Measurements from ENCODE around the gene SMPD2.

The SMPD2 gene

DNA sequence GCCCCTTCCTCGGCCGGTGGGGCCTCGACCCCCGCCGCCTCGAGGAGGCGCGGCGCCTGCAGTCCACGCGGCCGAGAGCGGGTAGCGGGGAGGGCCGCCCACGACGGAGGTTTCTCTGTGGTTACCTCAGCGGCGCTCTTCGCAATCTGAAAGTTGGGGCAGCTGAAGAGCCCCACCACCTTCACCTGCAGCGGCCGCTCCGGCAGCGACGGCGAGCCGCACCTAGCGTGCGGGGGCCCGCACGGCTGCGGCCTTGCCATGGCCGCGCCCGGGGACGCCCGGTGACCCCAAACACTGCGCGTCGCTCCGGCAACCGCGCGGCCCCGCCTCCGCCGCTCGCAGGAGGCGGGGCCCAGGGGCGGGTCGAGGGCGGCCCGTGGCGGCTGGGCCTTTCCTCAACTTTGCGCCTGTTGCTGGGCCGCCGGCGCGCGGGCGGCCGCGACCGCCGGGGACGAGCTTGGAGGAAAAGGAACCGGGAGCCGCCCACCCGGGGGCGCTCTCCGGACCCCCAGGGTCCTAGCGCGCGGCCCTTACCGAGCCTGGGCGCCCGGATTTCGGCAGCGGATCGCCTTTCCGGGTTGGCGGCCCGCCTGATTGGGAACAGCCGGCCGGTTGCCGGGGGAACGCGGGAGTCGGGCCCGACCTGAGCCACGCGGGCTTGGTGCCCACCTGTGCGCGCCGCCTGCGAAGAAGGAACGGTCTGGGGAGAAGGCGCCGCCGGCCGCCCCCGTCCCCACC lies at the start of gene SMPD2, which contains the start of gene PPIL6 (continued):
- TF ChIP-seq ZNF184 (tag by site-specific recombination; IDR thresholded peaks at IDR 0.05): peak; percentile 65; the same call in 1 of the 2 replicates
- peak; percentile 90 for TF ChIP-seq KLF10 (tag by site-specific recombination; IDR thresholded peaks at IDR 0.05)
- TF ChIP-seq ZNF266 (tag by site-specific recombination; IDR thresholded peaks at IDR 0.05; ENCODE audit: low read depth): no peak
- TF ChIP-seq ZNF558 (tag by site-specific recombination; IDR thresholded peaks at IDR 0.05): no peak
- no peak for TF ChIP-seq ZNF214 (tag by site-specific recombination; IDR thresholded peaks at IDR 0.05; ENCODE audit: borderline replicate concordance)
- no peak for TF ChIP-seq ZNF426 (tag by site-specific recombination; IDR thresholded peaks at IDR 0.05)
- TF ChIP-seq ZNF335 (tag by site-specific recombination; conservative IDR thresholded peaks at IDR 0.05): peak; percentile 92
- TF ChIP-seq INSM2 (tag by site-specific recombination; IDR thresholded peaks at IDR 0.05): no peak
- no peak for TF ChIP-seq ZNF404 (tag by site-specific recombination; IDR thresholded peaks at IDR 0.05)

- Histone ChIP-seq H3K4me1 (ENCODE audit: control insufficient read depth, insufficient read depth, low read length) (no peaks in the 10 kb centered on the region), H3K27ac (ENCODE audit: extremely low read depth, low read depth, low read length) (no peak overlapping the region), H3K36me3 (ENCODE audit: control insufficient read depth in 2 of 2, insufficient read depth in 1 of 2, low read length in 2 of 2) (no peaks in the 10 kb centered on the region), H3K4me3 (ENCODE audit: low read depth, low read length) (no peak overlapping the region), H3K9me3 (ENCODE audit: control insufficient read depth, insufficient read depth, low read depth, low read length) (no peaks in the 10 kb centered on the region)
- peak; percentile 61; the same call in 1 of the 2 replicates for TF ChIP-seq ZNF121 (tag by site-specific recombination; IDR thresholded peaks at IDR 0.05)
- no peak for TF ChIP-seq HOXD13 (CRISPR knock-in tag; IDR thresholded peaks at IDR 0.05; ENCODE audit: borderline replicate concordance)
- CTCF ChIA-PET: interaction anchor here (0.6 to 4.5 kb wide), 6 partner anchors 10 to 206 kb away, joined by 3 to 32 read pairs (median 4); partner anchors contain the start of gene CD164
- POLR2A ChIA-PET: interaction anchor here (2.5 kb wide), 1 partner anchor 11 kb away, joined by 11 read pairs; the partner anchor contains the start of gene CD164
Measured at GRCh38 chr6:109393157-109393885, 47.2 kb upstream of the SMPD2 start.

- POLR2A ChIA-PET: interaction anchor here (0.5 to 1.2 kb wide), 2 partner anchors 9 to 11 kb away, joined by 3 to 5 read pairs; partner anchors contain the start of gene CD164
- no peak overlapping the region for H3K4me3 ChIP-seq (ENCODE audit: low read depth, low read length)
- no peaks in the 10 kb centered on the region for H3K9me3 ChIP-seq (ENCODE audit: control insufficient read depth, insufficient read depth, low read depth, low read length)
- CTCF ChIA-PET: interaction anchor here (0.7 to 4.5 kb wide), 3 partner anchors 10 to 206 kb away, joined by 3 to 32 read pairs (median 7); partner anchors contain the start of gene CD164
- H3K27ac ChIP-seq (ENCODE audit: extremely low read depth, low read depth, low read length): no peak overlapping the region
- TF ChIP-seq ZBTB20 (tag by site-specific recombination; IDR thresholded peaks at IDR 0.05) (peak; percentile 41; the same call in 1 of the 2 replicates), ZEB2 (tag by site-specific recombination; IDR thresholded peaks at IDR 0.05) (no peak), ZNF362 (tag by site-specific recombination; IDR thresholded peaks at IDR 0.05) (0 out of 2 replicates have a peak, but pooled peaks have one; percentile 54), GLIS1 (tag by site-specific recombination; IDR thresholded peaks at IDR 0.05) (peak; percentile 52)
- TF ChIP-seq, protein P1, sequence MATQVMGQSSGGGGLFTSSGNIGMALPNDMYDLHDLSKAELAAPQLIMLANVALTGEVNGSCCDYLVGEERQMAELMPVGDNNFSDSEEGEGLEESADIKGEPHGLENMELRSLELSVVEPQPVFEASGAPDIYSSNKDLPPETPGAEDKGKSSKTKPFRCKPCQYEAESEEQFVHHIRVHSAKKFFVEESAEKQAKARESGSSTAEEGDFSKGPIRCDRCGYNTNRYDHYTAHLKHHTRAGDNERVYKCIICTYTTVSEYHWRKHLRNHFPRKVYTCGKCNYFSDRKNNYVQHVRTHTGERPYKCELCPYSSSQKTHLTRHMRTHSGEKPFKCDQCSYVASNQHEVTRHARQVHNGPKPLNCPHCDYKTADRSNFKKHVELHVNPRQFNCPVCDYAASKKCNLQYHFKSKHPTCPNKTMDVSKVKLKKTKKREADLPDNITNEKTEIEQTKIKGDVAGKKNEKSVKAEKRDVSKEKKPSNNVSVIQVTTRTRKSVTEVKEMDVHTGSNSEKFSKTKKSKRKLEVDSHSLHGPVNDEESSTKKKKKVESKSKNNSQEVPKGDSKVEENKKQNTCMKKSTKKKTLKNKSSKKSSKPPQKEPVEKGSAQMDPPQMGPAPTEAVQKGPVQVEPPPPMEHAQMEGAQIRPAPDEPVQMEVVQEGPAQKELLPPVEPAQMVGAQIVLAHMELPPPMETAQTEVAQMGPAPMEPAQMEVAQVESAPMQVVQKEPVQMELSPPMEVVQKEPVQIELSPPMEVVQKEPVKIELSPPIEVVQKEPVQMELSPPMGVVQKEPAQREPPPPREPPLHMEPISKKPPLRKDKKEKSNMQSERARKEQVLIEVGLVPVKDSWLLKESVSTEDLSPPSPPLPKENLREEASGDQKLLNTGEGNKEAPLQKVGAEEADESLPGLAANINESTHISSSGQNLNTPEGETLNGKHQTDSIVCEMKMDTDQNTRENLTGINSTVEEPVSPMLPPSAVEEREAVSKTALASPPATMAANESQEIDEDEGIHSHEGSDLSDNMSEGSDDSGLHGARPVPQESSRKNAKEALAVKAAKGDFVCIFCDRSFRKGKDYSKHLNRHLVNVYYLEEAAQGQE (tag by site-specific recombination; IDR thresholded peaks at IDR 0.05): no peak
- H3K4me1 ChIP-seq (ENCODE audit: control insufficient read depth, insufficient read depth, low read length): no peaks in the 10 kb centered on the region
- H3K36me3 ChIP-seq (ENCODE audit: control insufficient read depth in 2 of 2, insufficient read depth in 1 of 2, low read length in 2 of 2): no peaks in the 10 kb centered on the region
Measured at GRCh38 chr6:109393886-109394281, 46.6 kb upstream of the SMPD2 start.

Data from HEK293 (cell line).